Activated CD4-positive, alpha-beta T cell treated with anti-CD3 and anti-CD28 coated beads for 24 hours (primary cell): ENCODE measurements around the gene DOK4.
"Not testable (repeated sequence)": the region's sequence is repeated elsewhere in the genome, so short reads cannot be mapped to it uniquely, and the experiment has no call there.

Experiments used
- DNase-seq, 2 donors: peaks; one replicate each; pipeline ENCODE4 v3.0.0-alpha.2; 2020; ENCODE audit warnings: low read depth in 2 of 2

DOK4 gene

GRCh38 chr16:57502048-57502775 lies 15.9 kb upstream of the DOK4 start:
- DNase-seq, result no peak

- no peak for DNase-seq
Measured at GRCh38 chr16:57501492-57501891, 15.2 kb upstream of the DOK4 start.

GRCh38 chr16:57500578-57501111 lies 14.4 kb upstream of the DOK4 start:
- DNase-seq, result no peak

GRCh38 chr16:57499941-57500340 lies 13.6 kb upstream of the DOK4 start:
- not testable (repeated sequence) for DNase-seq

- DNase-seq, result no peak
Measured at GRCh38 chr16:57498031-57498430, 11.7 kb upstream of the DOK4 start.

GRCh38 chr16:57497121-57497520 lies 10.8 kb upstream of the DOK4 start:
- no peak for DNase-seq

- DNase-seq, result no peak
Measured at GRCh38 chr16:57493767-57494166, 7.5 kb upstream of the DOK4 start.

GRCh38 chr16:57489229-57489628 lies 2.9 kb upstream of the DOK4 start:
- DNase-seq, result no peak

GRCh38 chr16:57486858-57487834 lies 853 bp upstream of the DOK4 start:
- no peak for DNase-seq

- no peak for DNase-seq
Measured at GRCh38 chr16:57485091-57485915, 990 bp downstream of the DOK4 start.

- DNase-seq, result no peak
Measured at GRCh38 chr16:57484515-57485005, 1.7 kb downstream of the DOK4 start.

- no peak for DNase-seq
Measured at GRCh38 chr16:57483725-57484514, 2.4 kb downstream of the DOK4 start.

GRCh38 chr16:57482845-57483545 lies 3.3 kb downstream of the DOK4 start:
- no peak for DNase-seq

GRCh38 chr16:57481421-57481820 lies 4.9 kb downstream of the DOK4 start:
- DNase-seq, result no peak

GRCh38 chr16:57480754-57481230 lies 5.5 kb downstream of the DOK4 start:
- DNase-seq, result no peak

GRCh38 chr16:57479976-57480753 lies 6.1 kb downstream of the DOK4 start:
- no peak for DNase-seq

GRCh38 chr16:57479205-57479975 lies 6.9 kb downstream of the DOK4 start:
- DNase-seq, result no peak
